GM23338 (cell line): Measurements from ENCODE around the gene GDPD4. TPM values are rescaled to one million over a fixed set of nuclear protein-coding genes. Genes with fewer than 3 reads are reported as not detected.
A peak's percentile ranks its signal among the peaks of the same experiment; 100 is the strongest.

Source experiments
- ATAC-seq: fragments of 200-7000 bp; cut with Tn5 transposase; 3 replicates; pipeline ENCODE4 v1.9.1; 2020
- DNase-seq: peaks from one replicate; pipeline ENCODE4 v3.0.0-alpha.2; 2015; ENCODE audit warnings: low spot score
- H2AFZ ChIP-seq: fragments of 200-600 bp; sonication (generic); 2 replicates; pipeline ENCODE4 v1.8.0; 2016; ENCODE audit warnings: antibody characterized with exemption, mild to moderate bottlenecking, moderate library complexity
- H3F3A ChIP-seq: fragments of 200-600 bp; sonication (generic); replicated peaks from 2 replicates; pipeline ENCODE4 v1.8.0; 2017; ENCODE audit warnings: antibody characterized with exemption, mixed run types, low read depth
- H3K27ac ChIP-seq: fragments of 200-600 bp; sonication (generic); 2 replicates; pipeline ENCODE4 v1.6.1; 2016; ENCODE audit warnings: low read depth
- H3K27me3 ChIP-seq: fragments of 200-600 bp; sonication (generic); 2 replicates; pipeline ENCODE4 v1.8.0; 2016; ENCODE audit warnings: mild to moderate bottlenecking, mixed run types, moderate library complexity; ENCODE audit not compliant: insufficient read depth
- H3K36me3 ChIP-seq: fragments of 200-600 bp; sonication (generic); 2 replicates; pipeline ENCODE4 v1.8.0; 2016; ENCODE audit warnings: mild to moderate bottlenecking; ENCODE audit not compliant: insufficient read depth
- H3K4me1 ChIP-seq: fragments of 200-600 bp; sonication (generic); 2 replicates; pipeline ENCODE4 v1.8.0; 2016; ENCODE audit warnings: mild to moderate bottlenecking, moderate library complexity; ENCODE audit not compliant: insufficient read depth
- H3K4me2 ChIP-seq: fragments of 200-600 bp; sonication (generic); 2 replicates; pipeline ENCODE4 v1.7.1; 2017; ENCODE audit warnings: mixed run types
- H3K4me3 ChIP-seq: fragments of 200-600 bp; sonication (generic); 2 replicates; pipeline ENCODE4 v1.6.1; 2016; ENCODE audit warnings: mixed run types
- H3K79me2 ChIP-seq: fragments of 200-600 bp; sonication (generic); replicated peaks from 2 replicates; pipeline ENCODE4 v1.8.0; 2017; ENCODE audit warnings: mild to moderate bottlenecking; ENCODE audit not compliant: insufficient read depth
- H3K9me2 ChIP-seq: fragments of 200-600 bp; sonication (generic); 2 replicates; pipeline ENCODE4 v1.8.0; 2017; ENCODE audit not compliant: insufficient read depth
- H4K20me1 ChIP-seq: fragments of 200-600 bp; sonication (generic); replicated peaks from 2 replicates; pipeline ENCODE4 v1.8.0; 2017; ENCODE audit warnings: mild to moderate bottlenecking; ENCODE audit not compliant: insufficient read depth
- H3K27ac Mint-ChIP-seq: 2 replicates; pipeline ENCODE4 v1.8.0; 2020; ENCODE audit warnings: inconsistent platforms, mild to moderate bottlenecking, moderate library complexity, mixed read lengths
- H3K27me3 Mint-ChIP-seq: 3 replicates; pipeline ENCODE4 v1.8.0; 2022; ENCODE audit warnings: low read depth, mild to moderate bottlenecking, moderate library complexity, mixed read lengths, inconsistent platforms; ENCODE audit not compliant: insufficient read depth, poor library complexity
- H3K36me3 Mint-ChIP-seq: 3 replicates; pipeline ENCODE4 v1.8.0; 2021; ENCODE audit warnings: low read depth, mild to moderate bottlenecking, inconsistent platforms, moderate library complexity, mixed read lengths
- H3K4me1 Mint-ChIP-seq: 3 replicates; pipeline ENCODE4 v1.8.0; 2020; ENCODE audit warnings: mild to moderate bottlenecking, inconsistent platforms, mixed read lengths
- H3K4me3 Mint-ChIP-seq: 3 replicates; pipeline ENCODE4 v1.8.0; 2021; ENCODE audit warnings: moderate library complexity, mild to moderate bottlenecking, inconsistent platforms, mixed read lengths
- H3K9me3 Mint-ChIP-seq: 3 replicates; pipeline ENCODE4 v1.8.0; 2020; ENCODE audit warnings: moderate library complexity, mild to moderate bottlenecking, inconsistent platforms, mixed read lengths
- CREB1 ChIP-seq: fragments of 250-450 bp; sonication (Bioruptor Pico); IDR thresholded peaks from 2 replicates; pipeline ENCODE4 v1.5.0; 2020; ENCODE audit warnings: low read depth, mild to moderate bottlenecking, moderate library complexity
- EZH2 ChIP-seq: fragments of 200-600 bp; sonication (generic); IDR thresholded peaks from one replicate; pipeline ENCODE4 v1.8.0; 2017; ENCODE audit warnings: antibody characterized with exemption, mild to moderate bottlenecking, low read depth; ENCODE audit not compliant: unreplicated experiment
- EZH2phosphoT487 ChIP-seq: fragments of 200-600 bp; sonication (generic); IDR thresholded peaks from one replicate; pipeline ENCODE4 v1.8.1; 2018; ENCODE audit warnings: antibody characterized with exemption; ENCODE audit not compliant: unreplicated experiment
- JUNB ChIP-seq: IDR thresholded peaks from one replicate; pipeline ENCODE4 v1.6.1; 2016; ENCODE audit warnings: antibody characterized with exemption; ENCODE audit not compliant: unreplicated experiment
- NANOG ChIP-seq: IDR thresholded peaks from 2 replicates; pipeline ENCODE4 v1.6.1; 2016; ENCODE audit warnings: antibody characterized with exemption, borderline replicate concordance
- POLR2AphosphoS5 ChIP-seq: IDR thresholded peaks from 2 replicates; pipeline ENCODE4 v1.6.1; 2016; ENCODE audit warnings: antibody characterized with exemption, low read depth
- STAT1 ChIP-seq: IDR thresholded peaks from one replicate; pipeline ENCODE4 v1.6.1; 2016; ENCODE audit warnings: antibody characterized with exemption; ENCODE audit not compliant: unreplicated experiment
- ZNF114 ChIP-seq: fragments of 250-450 bp; sonication (Bioruptor Pico); IDR thresholded peaks from 2 replicates; pipeline ENCODE4 v1.5.0; 2020; ENCODE audit warnings: mild to moderate bottlenecking, moderate library complexity
- ZNF331 ChIP-seq: fragments of 250-450 bp; sonication (Bioruptor Pico); IDR thresholded peaks from 2 replicates; pipeline ENCODE4 v1.5.0; 2020; ENCODE audit warnings: low read depth, mild to moderate bottlenecking, moderate library complexity
- long read RNA-seq: library from polyadenylated mRNA; unstranded; transcript quantifications from one replicate; pipeline ENCODE4 v2.0.0, GENCODE V29; 2020; ENCODE audit not compliant: unreplicated experiment
- polyA plus RNA-seq: library from polyadenylated mRNA; unstranded; fragments of >200 nt; fragmentation: Nextera tagmentation; extraction: Ambion mirVana; gene quantifications from 2 replicates; pipeline ENCODE4 v1.2.1, GENCODE V29; 2016
- total RNA-seq: library from RNA; depleted of rRNA; stranded (reverse); fragments of >200 nt; shearing (Covaris generic); gene quantifications from 2 replicates; pipeline ENCODE4 v1.2.3, GENCODE V29; 2014; rRNA removed
- TF ChIP-seq, protein P1 (sequence below): IDR thresholded peaks from one replicate; pipeline ENCODE4 v1.6.1; 2018; ENCODE audit warnings: antibody characterized with exemption; ENCODE audit not compliant: unreplicated experiment
- TF ChIP-seq, protein P2 (sequence below): IDR thresholded peaks from 2 replicates; pipeline ENCODE4 v1.6.1; 2016; ENCODE audit warnings: antibody characterized with exemption
- TF ChIP-seq, protein P3 (sequence below): fragments of 250-450 bp; sonication (Bioruptor Pico); IDR thresholded peaks from 2 replicates; pipeline ENCODE4 v1.5.0; 2020; ENCODE audit warnings: mild to moderate bottlenecking, moderate library complexity
- TF ChIP-seq, protein P4 (sequence below), 2 experiments: fragments of 200-600 bp in 1 of 2; sonication (generic) in 1 of 2; conservative IDR thresholded peaks; 2 replicates each; pipeline versions ENCODE4 v1.5.1 to v1.6.1; 2016 to 2017; ENCODE audit warnings: antibody characterized with exemption in 2 of 2, low read depth in 2 of 2, mild to moderate bottlenecking in 2 of 2, moderate library complexity in 1 of 2

GDPD4 gene, protein sequence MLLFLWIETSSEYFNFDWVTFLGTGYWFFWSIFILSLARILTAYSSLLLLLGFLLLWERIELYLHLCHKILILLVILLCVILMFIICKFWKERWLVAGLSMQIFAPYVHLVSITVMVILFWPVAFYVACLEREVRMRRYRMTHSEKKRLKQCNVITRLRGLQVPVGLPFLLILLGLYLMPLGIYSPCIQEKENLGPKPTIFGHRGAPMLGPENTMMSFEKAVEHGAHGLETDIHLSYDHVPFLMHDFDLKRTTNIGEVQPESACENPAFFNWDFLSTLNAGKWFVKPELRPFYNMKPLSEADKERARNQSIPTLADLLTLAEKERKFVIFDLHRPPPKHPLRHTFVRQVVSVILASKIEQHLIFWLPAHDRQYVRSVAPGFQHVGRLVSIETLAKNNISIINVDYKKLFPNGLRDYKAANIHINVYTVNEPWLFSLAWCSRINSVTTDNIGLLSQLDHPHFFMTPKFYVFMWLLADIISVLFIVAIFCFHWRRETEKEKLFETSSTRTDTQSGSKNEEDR
- total RNA-seq (not detected in 2 replicates), polyA plus RNA-seq (not detected in 2 replicates)
- long read RNA-seq: 0 reads

DNA sequence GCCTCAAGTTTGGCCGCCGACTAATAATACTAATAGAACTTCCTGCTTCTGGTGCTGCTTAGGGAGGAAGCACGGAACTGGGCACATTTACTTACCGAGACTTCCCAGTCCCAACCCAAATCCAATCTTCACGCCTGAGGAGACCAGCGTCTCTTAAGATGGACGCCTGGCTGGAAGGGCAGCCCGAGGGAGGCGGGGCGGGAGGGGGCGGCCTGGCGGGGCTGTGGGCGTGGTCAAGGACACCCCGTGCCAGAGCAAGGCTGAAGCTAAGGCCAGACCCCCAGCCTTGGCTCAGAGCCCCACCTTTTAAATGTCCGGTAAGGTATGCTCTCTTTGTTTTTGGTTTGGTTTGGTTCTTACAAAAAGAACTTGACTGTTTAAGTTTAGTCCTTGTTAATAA is at the start of gene GDPD4:
Gene GDPD4 (minus strand): TSS at position 177 of the 400 bp plus-strand sequence. CDS start 16,549 bp downstream, outside the sequence.
- ATAC-seq (peak; percentile 64), DNase-seq (peak; percentile 45)
- Mint-ChIP-seq H3K27ac (no peak within 1 kb of the TSS), H3K36me3 (no peaks in the 10 kb centered on the region), H3K27me3 (no peaks in the 10 kb centered on the region), H3K4me1 (peaks cover 9% of the 10 kb centered on the region), H3K9me3 (no peaks in the 10 kb centered on the region; the same call in 2 of the 3 replicates), H3K4me3 (no peak within 1 kb of the TSS)
- no peaks in the 10 kb centered on the region for H3K4me1 ChIP-seq
- no peak within 1 kb of the TSS for H3K4me2 ChIP-seq
- no peaks in the 10 kb centered on the region for H3K36me3 ChIP-seq
- no peak within 1 kb of the TSS for H3K27ac ChIP-seq
- no peak within 1 kb of the TSS for H3K4me3 ChIP-seq
- no peaks in the 10 kb centered on the region for H3K79me2 ChIP-seq
- TF ChIP-seq ZNF331 (CRISPR knock-in tag) (no peak), JUNB (no peak), EZH2 (no peak), NANOG (no peak), POLR2AphosphoS5 (no peak), EZH2phosphoT487 (no peak), ZNF114 (CRISPR knock-in tag) (no peak), STAT1 (no peak), CREB1 (CRISPR knock-in tag) (no peak)
- TF ChIP-seq, protein P1, sequence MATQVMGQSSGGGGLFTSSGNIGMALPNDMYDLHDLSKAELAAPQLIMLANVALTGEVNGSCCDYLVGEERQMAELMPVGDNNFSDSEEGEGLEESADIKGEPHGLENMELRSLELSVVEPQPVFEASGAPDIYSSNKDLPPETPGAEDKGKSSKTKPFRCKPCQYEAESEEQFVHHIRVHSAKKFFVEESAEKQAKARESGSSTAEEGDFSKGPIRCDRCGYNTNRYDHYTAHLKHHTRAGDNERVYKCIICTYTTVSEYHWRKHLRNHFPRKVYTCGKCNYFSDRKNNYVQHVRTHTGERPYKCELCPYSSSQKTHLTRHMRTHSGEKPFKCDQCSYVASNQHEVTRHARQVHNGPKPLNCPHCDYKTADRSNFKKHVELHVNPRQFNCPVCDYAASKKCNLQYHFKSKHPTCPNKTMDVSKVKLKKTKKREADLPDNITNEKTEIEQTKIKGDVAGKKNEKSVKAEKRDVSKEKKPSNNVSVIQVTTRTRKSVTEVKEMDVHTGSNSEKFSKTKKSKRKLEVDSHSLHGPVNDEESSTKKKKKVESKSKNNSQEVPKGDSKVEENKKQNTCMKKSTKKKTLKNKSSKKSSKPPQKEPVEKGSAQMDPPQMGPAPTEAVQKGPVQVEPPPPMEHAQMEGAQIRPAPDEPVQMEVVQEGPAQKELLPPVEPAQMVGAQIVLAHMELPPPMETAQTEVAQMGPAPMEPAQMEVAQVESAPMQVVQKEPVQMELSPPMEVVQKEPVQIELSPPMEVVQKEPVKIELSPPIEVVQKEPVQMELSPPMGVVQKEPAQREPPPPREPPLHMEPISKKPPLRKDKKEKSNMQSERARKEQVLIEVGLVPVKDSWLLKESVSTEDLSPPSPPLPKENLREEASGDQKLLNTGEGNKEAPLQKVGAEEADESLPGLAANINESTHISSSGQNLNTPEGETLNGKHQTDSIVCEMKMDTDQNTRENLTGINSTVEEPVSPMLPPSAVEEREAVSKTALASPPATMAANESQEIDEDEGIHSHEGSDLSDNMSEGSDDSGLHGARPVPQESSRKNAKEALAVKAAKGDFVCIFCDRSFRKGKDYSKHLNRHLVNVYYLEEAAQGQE: no peak
- TF ChIP-seq, protein P2, sequence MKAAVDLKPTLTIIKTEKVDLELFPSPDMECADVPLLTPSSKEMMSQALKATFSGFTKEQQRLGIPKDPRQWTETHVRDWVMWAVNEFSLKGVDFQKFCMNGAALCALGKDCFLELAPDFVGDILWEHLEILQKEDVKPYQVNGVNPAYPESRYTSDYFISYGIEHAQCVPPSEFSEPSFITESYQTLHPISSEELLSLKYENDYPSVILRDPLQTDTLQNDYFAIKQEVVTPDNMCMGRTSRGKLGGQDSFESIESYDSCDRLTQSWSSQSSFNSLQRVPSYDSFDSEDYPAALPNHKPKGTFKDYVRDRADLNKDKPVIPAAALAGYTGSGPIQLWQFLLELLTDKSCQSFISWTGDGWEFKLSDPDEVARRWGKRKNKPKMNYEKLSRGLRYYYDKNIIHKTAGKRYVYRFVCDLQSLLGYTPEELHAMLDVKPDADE: no peak
- TF ChIP-seq, protein P3, sequence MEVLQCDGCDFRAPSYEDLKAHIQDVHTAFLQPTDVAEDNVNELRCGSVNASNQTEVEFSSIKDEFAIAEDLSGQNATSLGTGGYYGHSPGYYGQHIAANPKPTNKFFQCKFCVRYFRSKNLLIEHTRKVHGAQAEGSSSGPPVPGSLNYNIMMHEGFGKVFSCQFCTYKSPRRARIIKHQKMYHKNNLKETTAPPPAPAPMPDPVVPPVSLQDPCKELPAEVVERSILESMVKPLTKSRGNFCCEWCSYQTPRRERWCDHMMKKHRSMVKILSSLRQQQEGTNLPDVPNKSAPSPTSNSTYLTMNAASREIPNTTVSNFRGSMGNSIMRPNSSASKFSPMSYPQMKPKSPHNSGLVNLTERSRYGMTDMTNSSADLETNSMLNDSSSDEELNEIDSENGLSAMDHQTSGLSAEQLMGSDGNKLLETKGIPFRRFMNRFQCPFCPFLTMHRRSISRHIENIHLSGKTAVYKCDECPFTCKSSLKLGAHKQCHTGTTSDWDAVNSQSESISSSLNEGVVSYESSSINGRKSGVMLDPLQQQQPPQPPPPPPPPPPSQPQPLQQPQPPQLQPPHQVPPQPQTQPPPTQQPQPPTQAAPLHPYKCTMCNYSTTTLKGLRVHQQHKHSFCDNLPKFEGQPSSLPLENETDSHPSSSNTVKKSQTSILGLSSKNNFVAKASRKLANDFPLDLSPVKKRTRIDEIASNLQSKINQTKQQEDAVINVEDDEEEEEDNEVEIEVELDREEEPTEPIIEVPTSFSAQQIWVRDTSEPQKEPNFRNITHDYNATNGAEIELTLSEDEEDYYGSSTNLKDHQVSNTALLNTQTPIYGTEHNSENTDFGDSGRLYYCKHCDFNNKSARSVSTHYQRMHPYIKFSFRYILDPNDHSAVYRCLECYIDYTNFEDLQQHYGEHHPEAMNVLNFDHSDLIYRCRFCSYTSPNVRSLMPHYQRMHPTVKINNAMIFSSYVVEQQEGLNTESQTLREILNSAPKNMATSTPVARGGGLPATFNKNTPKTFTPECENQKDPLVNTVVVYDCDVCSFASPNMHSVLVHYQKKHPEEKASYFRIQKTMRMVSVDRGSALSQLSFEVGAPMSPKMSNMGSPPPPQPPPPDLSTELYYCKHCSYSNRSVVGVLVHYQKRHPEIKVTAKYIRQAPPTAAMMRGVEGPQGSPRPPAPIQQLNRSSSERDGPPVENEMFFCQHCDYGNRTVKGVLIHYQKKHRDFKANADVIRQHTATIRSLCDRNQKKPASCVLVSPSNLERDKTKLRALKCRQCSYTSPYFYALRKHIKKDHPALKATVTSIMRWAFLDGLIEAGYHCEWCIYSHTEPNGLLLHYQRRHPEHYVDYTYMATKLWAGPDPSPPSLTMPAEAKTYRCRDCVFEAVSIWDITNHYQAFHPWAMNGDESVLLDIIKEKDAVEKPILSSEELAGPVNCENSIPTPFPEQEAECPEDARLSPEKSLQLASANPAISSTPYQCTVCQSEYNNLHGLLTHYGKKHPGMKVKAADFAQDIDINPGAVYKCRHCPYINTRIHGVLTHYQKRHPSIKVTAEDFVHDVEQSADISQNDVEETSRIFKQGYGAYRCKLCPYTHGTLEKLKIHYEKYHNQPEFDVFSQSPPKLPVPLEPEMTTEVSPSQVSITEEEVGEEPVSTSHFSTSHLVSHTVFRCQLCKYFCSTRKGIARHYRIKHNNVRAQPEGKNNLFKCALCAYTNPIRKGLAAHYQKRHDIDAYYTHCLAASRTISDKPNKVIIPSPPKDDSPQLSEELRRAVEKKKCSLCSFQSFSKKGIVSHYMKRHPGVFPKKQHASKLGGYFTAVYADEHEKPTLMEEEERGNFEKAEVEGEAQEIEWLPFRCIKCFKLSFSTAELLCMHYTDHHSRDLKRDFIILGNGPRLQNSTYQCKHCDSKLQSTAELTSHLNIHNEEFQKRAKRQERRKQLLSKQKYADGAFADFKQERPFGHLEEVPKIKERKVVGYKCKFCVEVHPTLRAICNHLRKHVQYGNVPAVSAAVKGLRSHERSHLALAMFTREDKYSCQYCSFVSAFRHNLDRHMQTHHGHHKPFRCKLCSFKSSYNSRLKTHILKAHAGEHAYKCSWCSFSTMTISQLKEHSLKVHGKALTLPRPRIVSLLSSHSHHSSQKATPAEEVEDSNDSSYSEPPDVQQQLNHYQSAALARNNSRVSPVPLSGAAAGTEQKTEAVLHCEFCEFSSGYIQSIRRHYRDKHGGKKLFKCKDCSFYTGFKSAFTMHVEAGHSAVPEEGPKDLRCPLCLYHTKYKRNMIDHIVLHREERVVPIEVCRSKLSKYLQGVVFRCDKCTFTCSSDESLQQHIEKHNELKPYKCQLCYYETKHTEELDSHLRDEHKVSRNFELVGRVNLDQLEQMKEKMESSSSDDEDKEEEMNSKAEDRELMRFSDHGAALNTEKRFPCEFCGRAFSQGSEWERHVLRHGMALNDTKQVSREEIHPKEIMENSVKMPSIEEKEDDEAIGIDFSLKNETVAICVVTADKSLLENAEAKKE (CRISPR knock-in tag): no peak
- TF ChIP-seq, protein P4, sequence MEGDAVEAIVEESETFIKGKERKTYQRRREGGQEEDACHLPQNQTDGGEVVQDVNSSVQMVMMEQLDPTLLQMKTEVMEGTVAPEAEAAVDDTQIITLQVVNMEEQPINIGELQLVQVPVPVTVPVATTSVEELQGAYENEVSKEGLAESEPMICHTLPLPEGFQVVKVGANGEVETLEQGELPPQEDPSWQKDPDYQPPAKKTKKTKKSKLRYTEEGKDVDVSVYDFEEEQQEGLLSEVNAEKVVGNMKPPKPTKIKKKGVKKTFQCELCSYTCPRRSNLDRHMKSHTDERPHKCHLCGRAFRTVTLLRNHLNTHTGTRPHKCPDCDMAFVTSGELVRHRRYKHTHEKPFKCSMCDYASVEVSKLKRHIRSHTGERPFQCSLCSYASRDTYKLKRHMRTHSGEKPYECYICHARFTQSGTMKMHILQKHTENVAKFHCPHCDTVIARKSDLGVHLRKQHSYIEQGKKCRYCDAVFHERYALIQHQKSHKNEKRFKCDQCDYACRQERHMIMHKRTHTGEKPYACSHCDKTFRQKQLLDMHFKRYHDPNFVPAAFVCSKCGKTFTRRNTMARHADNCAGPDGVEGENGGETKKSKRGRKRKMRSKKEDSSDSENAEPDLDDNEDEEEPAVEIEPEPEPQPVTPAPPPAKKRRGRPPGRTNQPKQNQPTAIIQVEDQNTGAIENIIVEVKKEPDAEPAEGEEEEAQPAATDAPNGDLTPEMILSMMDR (conservative IDR thresholded peaks at IDR 0.05; ENCODE audit: low read depth in 2 of 2): no peak
- no peaks in the 10 kb centered on the region for H3K9me2 ChIP-seq
- no peaks in the 10 kb centered on the region for H3K27me3 ChIP-seq
- H2AFZ ChIP-seq: peak within 1 kb of the TSS; percentile 91; the same call in 1 of the 2 replicates
- H4K20me1 ChIP-seq: no peaks in the 10 kb centered on the region
- H3F3A ChIP-seq: no peaks in the 10 kb centered on the region
